ENCODE data around the gene TMPRSS13. TPM values are rescaled to one million over a fixed set of nuclear protein-coding genes. Genes with fewer than 3 reads are reported as not detected.
"Not testable (repeated sequence)": the region's sequence is repeated elsewhere in the genome, so short reads cannot be mapped to it uniquely, and the experiment has no call there.

The TMPRSS13 gene
- total RNA-seq, 1 donor from 2014 or later, result 0.15 TPM

- ATAC-seq (peak; percentile 26), DNase-seq (ENCODE audit: low spot score) (no peak)
Measured at GRCh38 chr11:117931331-117931950, 2.2 kb upstream of the TMPRSS13 start.

DNA sequence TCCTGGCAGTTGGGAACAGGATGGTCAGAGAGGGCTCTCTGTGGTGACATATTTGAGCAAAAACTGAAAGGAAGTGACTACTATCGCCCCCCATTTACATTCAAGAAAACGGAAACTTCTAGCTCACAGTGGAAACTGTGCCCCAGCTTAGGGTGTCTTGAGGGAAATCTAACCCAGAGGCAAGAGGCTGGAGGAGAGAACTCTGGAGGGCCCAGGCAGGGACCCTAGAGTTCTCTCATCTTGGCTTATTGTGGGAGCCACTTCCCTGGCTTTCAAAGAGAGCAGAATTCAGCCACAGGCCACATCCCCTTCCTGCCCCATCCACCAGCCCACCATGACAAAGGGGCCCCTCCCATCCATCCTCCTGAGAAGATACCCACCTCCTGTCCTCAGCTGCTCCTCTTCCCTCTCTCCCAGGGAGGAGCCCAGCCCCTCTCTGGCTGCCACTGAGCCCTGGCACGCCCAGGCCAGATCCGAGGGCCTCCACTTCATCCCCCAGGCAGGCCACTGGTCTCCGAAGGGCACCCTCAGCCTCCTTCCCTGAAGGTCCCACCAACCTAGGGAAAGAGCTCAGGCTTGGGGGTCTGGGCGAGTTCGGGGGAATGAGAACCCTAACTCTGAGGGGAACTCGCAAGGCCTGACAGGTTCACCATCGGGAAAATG, 1.6 kb upstream of the TMPRSS13 start:
- ATAC-seq (no peak), DNase-seq (ENCODE audit: low spot score) (no peak)

- ATAC-seq (no peak), DNase-seq (ENCODE audit: low spot score) (no peak)
Measured at GRCh38 chr11:117929916-117930570, 841 bp upstream of the TMPRSS13 start.

DNA sequence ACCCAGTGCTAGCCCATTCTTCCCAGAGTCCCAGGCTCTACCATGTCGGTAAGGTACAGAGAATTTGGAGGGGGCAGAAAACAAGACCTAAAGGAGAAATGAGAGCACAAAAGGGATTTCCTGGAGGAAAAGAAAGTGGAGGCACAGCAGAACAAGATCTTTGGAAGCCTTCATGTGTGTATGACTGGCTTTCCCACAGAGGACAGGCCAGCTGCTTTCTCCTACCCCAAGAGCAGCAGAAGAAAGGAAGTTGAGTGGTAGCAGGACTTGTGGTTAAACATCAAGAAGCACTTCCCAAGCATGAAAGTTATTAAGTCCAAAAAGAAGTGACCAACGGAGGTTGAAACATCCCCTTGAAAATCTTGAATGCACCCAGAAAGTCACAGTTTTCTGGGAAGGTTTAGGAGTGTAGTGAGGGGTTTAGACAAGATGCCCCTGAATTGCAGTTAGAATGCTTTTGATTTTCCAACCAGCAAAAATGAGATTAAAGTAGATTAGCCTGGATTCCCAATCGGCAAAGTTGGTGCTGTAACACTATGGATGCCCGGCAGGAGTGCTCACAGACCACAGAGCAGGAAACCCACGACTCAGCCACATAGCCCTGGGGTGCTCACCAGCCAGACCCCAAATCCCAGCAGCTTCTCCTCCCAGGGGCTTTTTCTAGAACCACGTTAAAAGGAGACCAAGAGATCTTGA, 608 bp downstream of the TMPRSS13 start:
- DNase-seq (ENCODE audit: low spot score) (no peak), ATAC-seq (no peak)

- ATAC-seq, result no peak
- no peak for DNase-seq (ENCODE audit: low spot score)
Measured at GRCh38 chr11:117927926-117928325, 1.3 kb downstream of the TMPRSS13 start.

DNA sequence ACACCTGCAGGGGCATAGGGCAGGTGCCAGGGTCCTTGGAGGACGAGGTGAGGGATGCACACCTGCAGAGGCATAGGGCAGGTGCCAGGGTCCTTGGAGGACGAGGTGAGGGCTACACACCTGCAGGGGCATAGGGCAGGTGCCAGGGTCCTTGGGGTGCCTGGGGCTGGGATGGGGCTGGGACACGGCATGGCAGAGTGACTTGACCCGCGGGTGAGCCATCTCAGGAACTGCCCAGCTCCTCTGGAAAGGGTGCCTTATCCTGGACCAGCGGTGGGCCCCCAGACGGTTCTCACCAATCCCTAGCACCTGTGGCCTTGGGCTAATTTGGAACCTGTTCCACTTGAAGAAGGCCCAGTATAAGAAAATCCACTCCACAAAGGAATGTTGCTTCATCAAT, 3.0 kb downstream of the TMPRSS13 start:
- ATAC-seq; DNase-seq (ENCODE audit: low spot score): not testable (repeated sequence)

DNA sequence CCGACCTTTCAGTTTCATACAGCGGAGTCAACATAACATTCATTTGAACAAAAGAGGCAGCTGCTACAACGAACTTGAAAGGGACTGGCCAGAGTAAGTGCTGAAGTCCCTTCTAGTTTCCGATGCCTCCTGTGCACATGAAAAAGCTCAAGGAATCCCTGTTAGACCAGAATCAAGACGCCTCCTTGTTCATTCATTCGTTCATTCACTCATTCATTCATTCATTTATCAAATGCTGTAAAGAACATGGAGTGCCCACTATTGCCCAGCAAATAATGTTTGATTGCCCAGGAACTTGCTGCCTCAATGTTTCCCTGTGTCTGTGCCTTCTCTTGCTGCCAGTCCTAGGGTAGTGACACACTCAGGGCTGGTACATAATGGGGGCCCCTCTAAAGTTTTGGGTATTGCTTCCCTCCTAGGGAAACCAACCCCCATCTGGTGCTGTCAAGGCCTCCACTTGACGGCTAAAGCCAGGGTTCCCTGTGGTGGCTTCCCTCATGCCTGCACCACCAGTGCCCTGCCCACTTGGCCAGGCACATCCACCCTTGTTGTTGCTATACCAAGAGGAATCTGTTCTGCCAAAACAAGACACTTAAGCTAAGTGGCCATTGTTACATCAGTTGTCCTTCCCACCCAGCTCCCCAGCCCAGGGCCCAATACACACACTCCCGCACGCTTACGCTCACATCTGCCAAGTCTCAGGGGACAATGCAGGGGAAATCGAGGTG, 3.8 kb downstream of the TMPRSS13 start:
- no peak for ATAC-seq

DNA sequence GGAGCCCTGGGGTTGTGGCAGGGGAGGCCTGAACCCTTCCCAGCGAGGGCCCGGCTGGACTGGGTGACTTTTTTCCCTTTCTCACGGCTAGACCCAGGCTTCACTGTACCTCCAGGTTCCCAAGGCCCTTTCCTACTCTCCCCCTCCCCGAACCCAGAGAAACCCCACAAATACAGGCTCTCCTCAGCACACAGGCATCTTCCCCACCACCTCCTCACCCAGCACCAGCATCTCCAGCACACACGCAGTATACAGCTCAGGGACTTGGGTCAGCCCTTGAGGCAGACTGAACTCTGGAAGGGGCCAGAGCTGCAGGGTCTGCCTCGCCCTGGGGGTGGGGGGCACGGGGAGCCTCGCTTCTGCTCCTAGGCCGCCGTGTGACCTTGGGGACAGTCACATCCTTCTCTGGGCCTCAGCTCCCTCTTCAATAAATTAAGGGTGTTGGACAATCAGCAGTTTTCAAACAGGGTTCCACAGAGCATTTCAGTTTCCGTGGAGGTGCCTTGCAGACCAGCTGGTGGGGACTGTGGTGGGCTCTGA, 4.5 kb downstream of the TMPRSS13 start:
- DNase-seq (ENCODE audit: low spot score) (no peak), ATAC-seq (no peak)

More for the DNA sequence above, 3.8 kb downstream of the TMPRSS13 start:
- no peak for DNase-seq (ENCODE audit: low spot score)

DNA sequence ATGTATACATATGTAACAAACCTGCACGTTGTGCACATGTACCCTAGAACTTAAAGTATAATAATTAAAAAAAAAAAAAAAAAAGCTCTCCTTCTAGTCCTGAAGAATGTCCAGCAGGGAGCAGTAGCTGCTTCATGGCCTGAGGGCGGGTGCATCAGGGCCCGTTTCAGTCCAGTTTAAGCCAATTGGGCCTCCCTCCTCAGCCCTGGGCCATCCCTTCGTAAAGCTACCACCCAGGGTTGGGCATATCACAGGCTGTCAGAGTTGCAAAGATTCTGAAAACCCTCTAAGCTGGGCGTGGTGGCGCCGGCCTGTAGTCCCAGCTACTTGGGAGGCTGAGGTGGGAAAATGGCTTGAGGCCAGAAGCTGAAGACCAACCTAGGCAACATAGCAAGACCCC, 5.4 kb downstream of the TMPRSS13 start:
- ATAC-seq (no peak), DNase-seq (ENCODE audit: low spot score) (no peak)

DNA sequence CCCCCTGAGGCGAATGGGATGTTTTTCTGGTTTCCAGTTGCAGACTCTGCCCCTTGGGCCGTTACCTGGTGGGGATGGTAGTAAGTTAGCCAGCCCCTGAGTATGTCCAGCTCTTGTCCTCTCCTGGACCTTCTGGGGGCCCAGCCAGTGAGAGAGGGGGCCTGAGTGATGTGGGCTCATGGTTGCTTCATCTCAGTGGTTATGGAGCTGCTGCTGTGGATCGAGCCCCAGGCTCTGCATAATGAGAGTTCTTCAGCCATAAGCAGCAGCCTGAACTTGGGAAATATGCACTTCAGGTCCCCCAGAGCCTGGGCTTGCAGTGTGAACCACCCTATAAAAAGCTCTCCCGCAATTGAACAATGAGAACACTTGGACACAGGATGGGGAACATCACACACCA, 5.9 kb downstream of the TMPRSS13 start:
- DNase-seq (ENCODE audit: low spot score), result no peak
- ATAC-seq, result no peak

GRCh38 chr11:117921893-117922292, 7.3 kb downstream of the TMPRSS13 start:
- ATAC-seq (no peak), DNase-seq (ENCODE audit: low spot score) (no peak)

DNA sequence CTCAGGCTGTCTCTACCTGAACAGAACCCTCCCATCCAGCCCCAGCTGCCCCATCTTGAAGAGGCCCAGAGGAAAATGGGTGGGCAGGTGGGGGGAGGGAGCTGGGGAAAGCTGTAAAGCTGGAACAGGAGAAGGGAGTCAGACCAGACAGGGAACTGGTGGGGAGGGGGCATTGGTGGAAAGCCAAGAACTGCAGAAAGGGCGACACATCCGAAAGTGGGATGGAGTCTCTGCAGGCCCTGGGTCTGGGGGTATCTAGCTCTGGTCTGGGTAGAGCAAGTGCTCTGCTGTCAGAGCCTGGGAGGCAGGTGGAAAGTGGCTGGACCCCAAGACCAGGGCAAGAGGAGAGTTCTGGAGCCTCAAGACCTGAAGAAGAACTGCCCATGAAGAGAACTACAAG, 7.7 kb downstream of the TMPRSS13 start:
- ATAC-seq (no peak), DNase-seq (ENCODE audit: low spot score) (no peak)

GRCh38 chr11:117919781-117920221, 9.4 kb downstream of the TMPRSS13 start:
- DNase-seq (ENCODE audit: low spot score), result no peak
- ATAC-seq, result no peak

- DNase-seq (ENCODE audit: low spot score), result peak; percentile 5
- ATAC-seq, result no peak
Measured at GRCh38 chr11:117919341-117919740, 9.9 kb downstream of the TMPRSS13 start.

GRCh38 chr11:117918366-117919255, 10.6 kb downstream of the TMPRSS13 start:
- peak; percentile 37 for DNase-seq (ENCODE audit: low spot score)

DNA sequence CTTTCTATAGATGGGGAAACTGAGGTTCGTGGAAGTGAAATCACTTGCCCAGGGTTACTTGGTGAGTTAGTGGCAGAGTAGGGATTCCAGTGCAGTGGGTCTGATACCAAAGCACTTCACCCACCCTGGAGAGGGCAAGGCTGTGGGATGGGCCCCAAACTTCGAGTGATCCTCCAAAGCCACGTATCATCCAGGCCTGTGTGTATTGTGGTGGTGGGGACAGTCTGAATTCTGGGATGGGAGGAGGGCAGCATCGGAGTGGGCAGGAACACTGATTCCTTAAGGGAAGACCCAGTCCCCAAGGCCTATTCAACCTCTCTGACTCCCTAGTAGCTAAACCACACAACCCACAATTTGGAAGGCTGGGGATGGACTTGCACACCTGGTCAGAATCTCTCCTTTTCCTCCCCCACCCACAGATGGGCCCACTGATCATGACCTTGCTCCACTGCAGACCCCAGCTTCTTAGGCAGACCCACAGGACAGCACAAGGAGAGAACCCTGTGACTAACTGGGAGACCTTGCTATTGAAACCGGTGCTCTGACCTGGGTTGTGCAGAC, 11.5 kb downstream of the TMPRSS13 start:
- DNase-seq (ENCODE audit: low spot score) (peak; percentile 35), ATAC-seq (no peak)

More at GRCh38 chr11:117918366-117919255, 10.6 kb downstream of the TMPRSS13 start:
- ATAC-seq, result no peak

DNA sequence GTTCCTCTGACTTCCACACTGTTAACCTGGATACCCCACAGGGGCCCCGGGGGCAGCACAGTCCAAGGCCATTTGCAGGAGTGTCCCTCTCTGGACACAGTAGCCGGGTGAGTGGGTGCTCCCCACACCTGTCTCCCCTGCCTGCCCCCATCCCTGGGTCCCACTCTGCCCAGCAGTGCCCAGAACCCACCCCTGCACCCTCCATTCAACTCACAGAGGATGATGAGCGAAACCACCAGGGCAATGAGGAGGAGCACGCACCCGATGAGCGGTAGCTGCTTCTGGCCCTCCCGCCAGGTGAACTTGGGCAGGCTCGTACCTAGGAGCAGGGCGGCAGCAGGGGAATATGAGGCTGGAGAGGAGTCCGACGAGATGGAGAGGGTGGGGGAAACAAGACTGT, 12.2 kb downstream of the TMPRSS13 start:
- DNase-seq (ENCODE audit: low spot score), result peak; percentile 31
- no peak for ATAC-seq

DNA sequence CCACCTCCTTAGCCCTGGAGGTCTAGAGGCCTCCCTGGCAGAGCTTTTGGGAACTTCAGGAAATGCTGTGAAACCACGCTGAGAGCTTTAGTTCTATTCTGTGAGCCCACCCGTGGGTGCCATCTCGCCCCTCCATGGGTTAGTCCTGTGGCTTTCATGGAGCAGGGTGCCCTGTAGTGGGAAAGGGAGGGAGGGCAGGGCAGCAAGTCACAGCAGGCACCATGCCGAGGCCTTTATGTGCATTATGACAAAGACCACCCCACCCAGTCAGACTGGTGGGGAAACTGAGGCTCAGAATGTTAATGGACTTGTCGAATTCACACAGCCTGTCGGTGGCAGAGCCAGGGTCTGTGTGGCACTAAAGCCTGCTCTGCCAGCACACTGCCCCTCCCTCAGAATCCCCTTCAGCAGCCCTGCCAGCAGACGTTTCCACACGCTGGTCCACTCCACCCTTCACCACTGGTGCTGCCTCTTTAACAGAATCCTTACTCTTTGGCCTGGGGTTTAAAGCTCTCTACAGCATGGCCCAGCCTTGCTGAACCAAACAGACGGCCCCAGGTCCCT, 13.4 kb downstream of the TMPRSS13 start:
- ATAC-seq (no peak), DNase-seq (ENCODE audit: low spot score) (peak; percentile 29)
